GM15510 (cell line): ENCODE results near the gene CELF3.

Experiments used
- POLR2A ChIP-seq: IDR thresholded peaks from 3 replicates; pipeline ENCODE4 v1.6.1; 2011; ENCODE audit warnings: borderline replicate concordance; ENCODE audit not compliant: insufficient read length; ENCODE audit errors: extremely low read depth

Gene CELF3

DNA sequence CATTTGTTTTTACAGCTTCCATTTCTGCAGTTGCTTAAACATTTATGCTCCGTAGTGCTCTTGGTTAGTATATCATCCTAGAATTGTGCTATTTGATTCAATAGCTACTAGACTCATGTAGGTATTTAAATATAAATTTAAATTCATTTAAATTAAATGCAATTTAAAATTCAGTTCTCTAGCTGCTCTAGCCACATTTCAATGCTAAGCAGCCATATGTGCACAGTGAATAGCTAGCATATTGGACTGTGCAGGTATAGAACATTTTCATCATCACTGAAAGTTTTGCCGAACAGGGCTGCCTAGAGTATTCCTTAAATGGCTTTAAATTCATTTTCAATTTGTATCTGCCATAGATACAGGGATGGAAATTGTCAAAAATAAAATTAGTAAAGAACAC, 32.5 kb downstream of the CELF3 start:
- no peak for TF ChIP-seq POLR2A

- no peak for TF ChIP-seq POLR2A
These were observed 34.7 kb downstream of the CELF3 start for GRCh38 chr1:151681923-151682322.

DNA sequence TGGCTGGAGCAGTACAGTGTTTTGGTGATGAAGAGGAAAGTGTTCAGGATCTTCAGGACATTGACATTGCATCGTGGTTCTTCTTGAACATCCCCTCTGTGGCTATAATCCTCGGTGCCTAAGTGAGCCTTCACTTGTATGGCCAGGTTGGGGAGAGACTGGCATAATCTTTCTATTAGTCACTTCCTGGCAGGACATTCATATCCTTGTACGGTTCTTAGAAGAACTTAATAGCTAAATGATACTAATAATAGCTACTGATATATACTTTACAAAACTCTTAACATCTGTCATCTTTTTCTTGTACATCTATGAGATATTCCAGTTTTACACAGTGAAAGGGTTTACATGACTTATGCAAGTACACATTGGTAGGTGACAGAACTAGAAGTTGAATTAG, 35.8 kb downstream of the CELF3 start:
- TF ChIP-seq POLR2A = no peak

DNA sequence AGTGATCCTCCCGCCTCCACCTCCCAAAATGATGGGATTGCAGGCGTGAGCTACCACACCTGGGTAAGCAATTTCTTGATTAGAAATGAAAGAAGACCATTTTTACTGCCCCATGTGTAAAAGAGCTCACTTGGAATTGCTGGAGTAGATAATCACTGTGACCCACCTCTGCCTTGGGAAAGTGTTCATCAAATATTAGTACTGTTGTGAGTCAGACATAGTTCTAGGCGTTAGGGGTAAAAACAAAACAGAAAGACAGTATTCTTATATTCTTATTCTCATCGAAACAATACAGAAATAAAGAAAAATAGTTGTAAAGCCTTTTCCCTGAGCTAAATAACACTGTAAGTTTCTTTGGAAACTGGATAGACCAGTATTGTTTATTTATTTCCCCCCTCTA, 36.2 kb downstream of the CELF3 start:
- no peak for TF ChIP-seq POLR2A

DNA sequence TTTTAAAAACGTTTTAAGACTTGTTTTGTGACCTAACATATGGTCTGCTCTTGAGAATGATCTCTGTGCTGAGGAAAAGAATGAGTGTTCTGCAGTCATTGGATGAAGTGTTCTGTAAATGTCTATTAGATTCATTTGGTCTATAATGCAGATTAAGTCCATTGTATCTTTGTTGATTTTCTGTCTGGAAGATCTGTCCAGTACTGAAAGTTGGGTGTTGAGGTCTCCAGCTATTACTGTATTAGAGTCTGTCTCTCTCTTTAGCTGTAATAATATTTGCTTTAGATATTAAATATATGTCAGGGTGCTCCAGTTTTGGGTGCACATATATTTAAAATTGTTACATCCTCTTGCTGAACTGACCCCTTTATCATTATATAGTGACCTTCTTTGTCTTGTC, 43.2 kb downstream of the CELF3 start:
- TF ChIP-seq POLR2A = no peak

DNA sequence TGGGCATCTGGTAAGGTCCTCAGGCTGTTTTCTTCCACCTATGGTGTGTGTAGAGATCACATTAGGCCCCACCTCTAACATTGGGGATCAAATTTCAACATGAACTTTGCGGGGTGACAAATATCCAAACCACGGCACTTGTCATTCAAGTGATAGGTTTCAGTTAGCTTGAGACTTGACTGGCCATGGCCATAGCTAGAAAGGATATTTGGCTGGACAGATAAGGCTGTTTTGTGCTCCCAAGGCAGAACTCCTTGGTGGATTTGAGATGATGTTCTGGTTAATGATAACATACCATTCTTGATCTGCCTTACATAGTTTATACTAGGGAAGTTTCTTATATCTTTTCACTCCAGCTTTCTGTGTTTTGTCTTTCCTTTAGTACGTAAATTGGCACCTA, 48.5 kb downstream of the CELF3 start:
- no peak for TF ChIP-seq POLR2A

DNA sequence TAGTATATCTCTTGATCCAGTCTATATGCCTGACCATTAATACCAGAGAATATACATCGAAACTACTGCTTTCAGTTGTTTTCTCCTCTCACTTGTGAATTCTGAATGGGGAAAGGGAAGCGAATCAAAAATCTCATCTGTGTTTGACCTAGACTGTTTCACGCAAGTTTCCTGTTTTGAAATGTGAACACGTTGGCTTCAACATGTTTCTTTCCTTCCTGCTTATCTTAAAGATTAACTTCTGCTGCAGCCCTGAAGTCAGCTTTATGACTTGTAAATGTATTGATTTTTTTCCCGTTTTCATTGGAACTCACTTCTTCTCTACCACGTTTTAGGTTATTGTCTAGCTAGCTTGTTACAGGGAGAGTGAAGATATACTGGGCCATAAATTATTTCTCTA, 54.9 kb downstream of the CELF3 start:
- no peak for TF ChIP-seq POLR2A

GRCh38 chr1:151655371-151655770, 61.2 kb downstream of the CELF3 start:
- no peak for TF ChIP-seq POLR2A

DNA sequence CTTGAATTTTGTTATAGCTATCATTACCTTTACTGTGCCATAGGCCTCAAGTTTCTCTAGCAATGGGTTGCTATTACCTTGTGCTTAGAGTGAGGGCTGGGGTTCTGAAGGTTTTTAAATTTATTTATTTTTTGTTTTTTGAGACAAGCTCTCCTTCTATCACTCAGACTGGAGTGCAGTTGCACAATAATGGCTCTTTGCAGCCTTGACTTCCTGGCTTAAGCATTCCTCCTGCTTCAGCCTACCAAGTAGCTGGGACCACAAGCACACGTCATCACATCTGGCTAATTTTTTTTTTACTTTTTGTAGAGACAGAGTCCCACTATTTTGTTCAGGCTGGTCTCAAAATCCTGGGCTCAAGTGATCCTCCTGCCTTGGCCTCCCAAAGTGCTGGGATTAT, 63.2 kb downstream of the CELF3 start:
- no peak for TF ChIP-seq POLR2A
